Ectodermal cell (in vitro differentiated cells): Measurements from ENCODE around the gene EVA1B.

Source experiments
- H3K27ac ChIP-seq: 2 replicates; pipeline ENCODE4 v1.7.0; 2013; ENCODE audit warnings: mild to moderate bottlenecking, low read depth, low read length; ENCODE audit not compliant: insufficient read depth, poor library complexity, severe bottlenecking
- H3K27me3 ChIP-seq: 2 replicates; pipeline ENCODE4 v1.7.0; 2013; ENCODE audit warnings: mild to moderate bottlenecking, low read length; ENCODE audit not compliant: insufficient read depth, control insufficient read depth, poor library complexity, severe bottlenecking
- H3K36me3 ChIP-seq: one replicate; pipeline ENCODE4 v1.7.0; 2013; ENCODE audit warnings: low read length; ENCODE audit not compliant: control insufficient read depth, insufficient read depth
- H3K4me1 ChIP-seq: one replicate; pipeline ENCODE4 v1.7.0; 2013; ENCODE audit warnings: low read length; ENCODE audit not compliant: control insufficient read depth, insufficient read depth
- H3K4me3 ChIP-seq: 2 replicates; pipeline ENCODE4 v1.7.0; 2013; ENCODE audit warnings: low read depth, low read length, control low read depth; ENCODE audit not compliant: insufficient read depth
- H3K9me3 ChIP-seq: 2 replicates; pipeline ENCODE4 v1.7.0; 2013; ENCODE audit warnings: mild to moderate bottlenecking, low read length, moderate library complexity; ENCODE audit not compliant: control insufficient read depth
- WGBS, 2 experiments: methylation state at CpG; one replicate each; pipeline ENCODE4 v1.1.7; 2013; ENCODE audit warnings: missing lambda C conversion rate in 2 of 2; 5-methylcytosine and 5-hydroxymethylcytosine counted together

EVA1B gene

GRCh38 chr1:36358514-36359084 lies 35.2 kb upstream of the EVA1B start:
- peaks cover under 1% of the 10 kb centered on the region for H3K4me1 ChIP-seq
- no peaks in the 10 kb centered on the region for H3K27me3 ChIP-seq
- H3K27ac ChIP-seq = no peak overlapping the region
- H3K4me3 ChIP-seq = no peak overlapping the region
- H3K36me3 ChIP-seq = peaks cover 9% of the 10 kb centered on the region
- no peaks in the 10 kb centered on the region for H3K9me3 ChIP-seq
- 96% methylated on average over 13 of the region's 13 CpGs for WGBS, 2 experiments

GRCh38 chr1:36355811-36356210 lies 32.4 kb upstream of the EVA1B start:
- H3K9me3 ChIP-seq = no peaks in the 10 kb centered on the region
- H3K27ac ChIP-seq = no peak overlapping the region
- H3K36me3 ChIP-seq = peaks cover 9% of the 10 kb centered on the region
- no peak overlapping the region for H3K4me3 ChIP-seq
- H3K27me3 ChIP-seq = no peaks in the 10 kb centered on the region
- peaks cover 21% of the 10 kb centered on the region for H3K4me1 ChIP-seq
- 83 to 88% methylated on average over 4 of the region's 4 CpGs for WGBS, 2 experiments

GRCh38 chr1:36354486-36354885 lies 31.0 kb upstream of the EVA1B start:
- Histone ChIP-seq H3K4me1 (peaks cover 21% of the 10 kb centered on the region), H3K27ac (no peak overlapping the region), H3K9me3 (no peaks in the 10 kb centered on the region), H3K36me3 (peaks cover 9% of the 10 kb centered on the region), H3K27me3 (no peaks in the 10 kb centered on the region), H3K4me3 (no peak overlapping the region)
- 95 to 96% methylated on average over 11 of the region's 11 CpGs for WGBS, 2 experiments

GRCh38 chr1:36352910-36353878 lies 29.7 kb upstream of the EVA1B start:
- Histone ChIP-seq H3K4me3 (no peak overlapping the region), H3K27me3 (no peaks in the 10 kb centered on the region), H3K36me3 (peaks cover 17% of the 10 kb centered on the region), H3K4me1 (peaks cover 21% of the 10 kb centered on the region), H3K9me3 (no peaks in the 10 kb centered on the region), H3K27ac (no peak overlapping the region)
- WGBS, 2 experiments = 83 to 89% methylated on average over 15 of the region's 15 CpGs

GRCh38 chr1:36352125-36352909 lies 28.9 kb upstream of the EVA1B start:
- no peak overlapping the region for H3K4me3 ChIP-seq
- H3K27ac ChIP-seq = peak overlapping the region; percentile 67
- H3K4me1 ChIP-seq = peaks cover 21% of the 10 kb centered on the region
- no peaks in the 10 kb centered on the region for H3K27me3 ChIP-seq
- peaks cover 22% of the 10 kb centered on the region for H3K36me3 ChIP-seq
- 93 to 94% methylated on average over 13 of the region's 13 CpGs for WGBS, 2 experiments
- no peaks in the 10 kb centered on the region for H3K9me3 ChIP-seq

- peak overlapping the region; percentile 86 for H3K27ac ChIP-seq
Observed at GRCh38 chr1:36351227-36351977, 28.0 kb upstream of the EVA1B start.

GRCh38 chr1:36350659-36351226 lies 27.3 kb upstream of the EVA1B start:
- Histone ChIP-seq H3K4me3 (no peak overlapping the region), H3K27me3 (no peaks in the 10 kb centered on the region), H3K36me3 (peaks cover 22% of the 10 kb centered on the region), H3K27ac (no peak overlapping the region), H3K9me3 (no peaks in the 10 kb centered on the region), H3K4me1 (peaks cover 21% of the 10 kb centered on the region)
- 94 to 95% methylated on average over 13 of the region's 13 CpGs for WGBS, 2 experiments

More at GRCh38 chr1:36351227-36351977, 28.0 kb upstream of the EVA1B start:
- Histone ChIP-seq H3K4me3 (no peak overlapping the region), H3K27me3 (no peaks in the 10 kb centered on the region), H3K36me3 (peaks cover 22% of the 10 kb centered on the region), H3K9me3 (no peaks in the 10 kb centered on the region), H3K4me1 (peaks cover 21% of the 10 kb centered on the region)
- WGBS, 2 experiments = 77 to 80% methylated on average over 14 of the region's 14 CpGs

- Histone ChIP-seq H3K4me3 (no peak overlapping the region), H3K27ac (no peak overlapping the region), H3K27me3 (no peaks in the 10 kb centered on the region), H3K4me1 (peaks cover 21% of the 10 kb centered on the region), H3K36me3 (peaks cover 18% of the 10 kb centered on the region), H3K9me3 (no peaks in the 10 kb centered on the region)
- WGBS, 2 experiments = 94% methylated on average over 16 of the region's 16 CpGs
Observed at GRCh38 chr1:36349839-36350238, 26.4 kb upstream of the EVA1B start.

GRCh38 chr1:36349241-36349671 lies 25.8 kb upstream of the EVA1B start:
- Histone ChIP-seq H3K9me3 (no peaks in the 10 kb centered on the region), H3K27ac (no peak overlapping the region), H3K27me3 (no peaks in the 10 kb centered on the region), H3K36me3 (peaks cover 13% of the 10 kb centered on the region), H3K4me3 (no peak overlapping the region), H3K4me1 (peaks cover 21% of the 10 kb centered on the region)
- WGBS, 2 experiments = 92 to 95% methylated on average over 7 of the region's 7 CpGs
